HUES48 (cell line): ENCODE results near the gene S1PR1.

Experiments
- H3K27ac ChIP-seq: one replicate; pipeline ENCODE4 v1.7.0; 2013; ENCODE audit warnings: low read depth, low read length, inconsistent platforms
- H3K27me3 ChIP-seq: 2 replicates; pipeline ENCODE4 v1.6.1; 2013; ENCODE audit warnings: mild to moderate bottlenecking, low read length; ENCODE audit not compliant: control insufficient read depth, insufficient read depth
- H3K36me3 ChIP-seq: 2 replicates; pipeline ENCODE4 v1.6.1; 2013; ENCODE audit warnings: low read length; ENCODE audit not compliant: control insufficient read depth, insufficient read depth
- H3K4me1 ChIP-seq: 2 replicates; pipeline ENCODE4 v1.6.1; 2013; ENCODE audit warnings: mild to moderate bottlenecking, low read length; ENCODE audit not compliant: control insufficient read depth, insufficient read depth
- H3K4me3 ChIP-seq: 2 replicates; pipeline ENCODE4 v1.5.1; 2013; ENCODE audit warnings: mild to moderate bottlenecking, low read depth, low read length
- H3K9ac ChIP-seq: 2 replicates; pipeline ENCODE4 v1.6.1; 2013; ENCODE audit warnings: mild to moderate bottlenecking, low read depth, low read length, moderate library complexity
- H3K9me3 ChIP-seq: 2 replicates; pipeline ENCODE4 v1.6.1; 2013; ENCODE audit warnings: low read length; ENCODE audit not compliant: control insufficient read depth, insufficient read depth

S1PR1 gene

DNA sequence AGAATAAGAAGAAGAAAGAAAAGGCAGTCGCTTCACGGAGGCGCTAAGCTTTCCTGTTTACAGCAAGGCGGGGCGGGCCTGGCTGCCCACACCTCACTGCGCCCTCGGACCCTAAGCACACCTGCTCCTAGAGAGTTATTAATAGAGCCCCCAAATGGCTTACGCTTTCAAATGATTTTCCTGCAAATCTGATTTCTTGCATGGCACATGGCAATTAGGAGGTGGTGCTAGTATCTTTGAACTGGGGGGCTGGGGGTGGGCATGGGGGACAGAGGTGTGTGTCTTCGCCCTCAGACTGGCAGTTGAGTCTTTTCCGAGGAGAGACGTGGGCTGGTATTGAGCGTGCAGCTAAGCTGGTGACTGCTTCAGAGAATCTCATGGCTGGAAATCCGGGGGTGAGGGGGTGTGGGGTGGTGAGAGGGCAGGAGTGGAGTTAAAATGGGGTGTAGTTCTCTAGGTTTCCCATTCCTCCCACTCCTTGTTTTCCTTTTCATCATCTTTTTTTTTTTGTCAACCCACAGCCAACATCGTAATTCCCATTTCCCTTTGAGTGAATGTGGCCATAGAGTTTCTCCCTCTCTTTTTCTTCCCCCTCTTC, 1.3 kb downstream of the S1PR1 start:
- H3K4me1 ChIP-seq: peaks cover 17% of the 10 kb centered on the region
- no peak overlapping the region for H3K27ac ChIP-seq
- peaks cover 44% of the 10 kb centered on the region for H3K27me3 ChIP-seq
- H3K4me3 ChIP-seq: peak overlapping the region; percentile 45
- no peaks in the 10 kb centered on the region for H3K9me3 ChIP-seq
- no peaks in the 10 kb centered on the region for H3K36me3 ChIP-seq
- no peak overlapping the region for H3K9ac ChIP-seq

- no peak overlapping the region for H3K4me3 ChIP-seq
- H3K27ac ChIP-seq: no peak overlapping the region
- H3K9me3 ChIP-seq: no peaks in the 10 kb centered on the region
- H3K4me1 ChIP-seq: peaks cover 17% of the 10 kb centered on the region
- H3K9ac ChIP-seq: no peak overlapping the region
- peaks cover 44% of the 10 kb centered on the region for H3K27me3 ChIP-seq
- H3K36me3 ChIP-seq: no peaks in the 10 kb centered on the region
Measured at GRCh38 chr1:101238681-101239094, 1.9 kb downstream of the S1PR1 start.

DNA sequence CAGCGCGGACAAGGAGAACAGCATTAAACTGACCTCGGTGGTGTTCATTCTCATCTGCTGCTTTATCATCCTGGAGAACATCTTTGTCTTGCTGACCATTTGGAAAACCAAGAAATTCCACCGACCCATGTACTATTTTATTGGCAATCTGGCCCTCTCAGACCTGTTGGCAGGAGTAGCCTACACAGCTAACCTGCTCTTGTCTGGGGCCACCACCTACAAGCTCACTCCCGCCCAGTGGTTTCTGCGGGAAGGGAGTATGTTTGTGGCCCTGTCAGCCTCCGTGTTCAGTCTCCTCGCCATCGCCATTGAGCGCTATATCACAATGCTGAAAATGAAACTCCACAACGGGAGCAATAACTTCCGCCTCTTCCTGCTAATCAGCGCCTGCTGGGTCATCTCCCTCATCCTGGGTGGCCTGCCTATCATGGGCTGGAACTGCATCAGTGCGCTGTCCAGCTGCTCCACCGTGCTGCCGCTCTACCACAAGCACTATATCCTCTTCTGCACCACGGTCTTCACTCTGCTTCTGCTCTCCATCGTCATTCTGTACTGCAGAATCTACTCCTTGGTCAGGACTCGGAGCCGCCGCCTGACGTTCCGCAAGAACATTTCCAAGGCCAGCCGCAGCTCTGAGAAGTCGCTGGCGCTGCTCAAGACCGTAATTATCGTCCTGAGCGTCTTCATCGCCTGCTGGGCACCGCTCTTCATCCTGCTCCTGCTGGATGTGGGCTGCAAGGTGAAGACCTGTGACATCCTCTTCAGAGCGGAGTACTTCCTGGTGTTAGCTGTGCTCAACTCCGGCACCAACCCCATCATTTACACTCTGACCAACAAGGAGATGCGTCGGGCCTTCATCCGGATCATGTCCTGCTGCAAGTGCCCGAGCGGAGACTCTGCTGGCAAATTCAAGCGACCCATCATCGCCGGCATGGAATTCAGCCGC, 2.5 kb downstream of the S1PR1 start:
- Histone ChIP-seq H3K4me3 (no peak overlapping the region), H3K9me3 (no peaks in the 10 kb centered on the region), H3K27me3 (peaks cover 40% of the 10 kb centered on the region), H3K36me3 (no peaks in the 10 kb centered on the region), H3K4me1 (peaks cover 17% of the 10 kb centered on the region), H3K9ac (no peak overlapping the region), H3K27ac (no peak overlapping the region)

- H3K27me3 ChIP-seq: peaks cover 33% of the 10 kb centered on the region
- no peak overlapping the region for H3K4me3 ChIP-seq
- H3K27ac ChIP-seq: no peak overlapping the region
- H3K9me3 ChIP-seq: no peaks in the 10 kb centered on the region
- H3K4me1 ChIP-seq: peaks cover 16% of the 10 kb centered on the region
- H3K9ac ChIP-seq: no peak overlapping the region
- H3K36me3 ChIP-seq: no peaks in the 10 kb centered on the region
Measured at GRCh38 chr1:101240041-101240430, 3.2 kb downstream of the S1PR1 start.

DNA sequence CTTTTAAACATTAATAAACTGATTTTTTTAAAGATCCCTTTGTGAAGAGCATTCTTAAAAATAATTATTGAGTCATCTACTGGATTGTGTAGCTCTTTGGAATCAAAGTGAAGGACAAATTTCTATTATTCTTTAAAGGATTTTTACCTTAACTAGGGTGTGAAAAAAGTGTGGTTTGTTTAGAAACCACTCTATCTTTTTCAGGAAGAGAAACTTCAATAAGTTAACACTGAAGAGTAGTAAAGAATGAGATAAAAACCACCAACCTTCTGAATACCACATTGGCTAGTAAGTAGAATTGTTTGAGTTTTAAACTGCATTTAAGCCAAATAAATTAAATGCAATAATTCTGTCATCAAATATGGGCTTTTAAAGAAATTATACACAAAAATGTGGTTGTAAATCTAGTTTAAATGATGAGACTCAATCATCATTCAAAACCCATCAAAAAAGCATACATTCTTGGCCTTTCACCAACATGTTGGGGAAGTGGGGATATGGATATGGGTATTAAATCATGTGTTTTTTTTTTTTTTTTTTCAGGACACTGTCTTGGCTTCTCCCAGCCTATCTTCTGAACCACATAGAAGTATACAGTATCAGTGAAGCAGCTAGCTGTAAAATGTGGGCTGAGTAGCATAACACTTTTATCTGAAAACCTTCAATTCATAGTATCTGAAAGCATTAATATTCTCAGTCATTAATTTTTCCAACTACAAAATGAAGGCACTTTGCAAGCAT, 4.8 kb downstream of the S1PR1 start:
- Histone ChIP-seq H3K4me1 (peaks cover 10% of the 10 kb centered on the region), H3K9me3 (no peaks in the 10 kb centered on the region), H3K27ac (no peak overlapping the region), H3K4me3 (no peak overlapping the region), H3K9ac (no peak overlapping the region), H3K36me3 (no peaks in the 10 kb centered on the region), H3K27me3 (peaks cover 17% of the 10 kb centered on the region)

DNA sequence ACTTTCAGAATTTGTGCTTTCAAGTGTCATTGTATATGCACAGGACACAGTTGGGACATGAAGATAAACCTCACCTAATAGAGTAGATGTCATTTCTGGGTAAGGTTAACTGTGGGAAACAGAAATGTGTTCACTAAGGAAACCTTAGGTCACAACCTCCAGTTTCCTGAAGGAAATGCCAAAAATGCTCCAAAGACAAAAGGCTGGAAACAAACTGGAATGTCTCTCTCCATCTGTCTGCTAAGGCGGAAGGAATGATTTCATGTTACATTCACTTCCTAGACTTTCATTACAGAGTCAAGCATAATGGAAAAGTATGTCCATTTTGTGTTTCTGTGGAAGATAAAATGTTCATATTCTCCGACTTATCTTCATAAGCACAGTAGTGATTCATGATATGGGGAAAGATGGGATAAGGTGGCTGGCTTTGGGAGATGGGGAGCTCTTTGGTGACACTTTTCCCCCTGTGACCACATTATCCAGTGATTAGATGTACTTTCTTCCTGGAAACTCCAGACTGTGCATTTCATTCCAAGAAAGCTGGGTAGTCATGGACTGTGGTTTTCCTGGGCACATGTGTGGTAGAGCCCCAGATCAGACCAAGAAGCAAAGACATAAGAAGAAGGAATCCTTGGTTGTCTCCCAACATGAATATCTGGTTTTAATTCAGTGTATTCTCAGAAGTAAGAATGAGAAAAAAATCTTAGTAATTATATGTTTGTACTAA, 5.7 kb downstream of the S1PR1 start:
- H3K4me3 ChIP-seq: no peak overlapping the region
- peaks cover 9% of the 10 kb centered on the region for H3K27me3 ChIP-seq
- no peaks in the 10 kb centered on the region for H3K9me3 ChIP-seq
- peaks cover 7% of the 10 kb centered on the region for H3K4me1 ChIP-seq
- no peak overlapping the region for H3K27ac ChIP-seq
- no peaks in the 10 kb centered on the region for H3K36me3 ChIP-seq
- H3K9ac ChIP-seq: no peak overlapping the region

DNA sequence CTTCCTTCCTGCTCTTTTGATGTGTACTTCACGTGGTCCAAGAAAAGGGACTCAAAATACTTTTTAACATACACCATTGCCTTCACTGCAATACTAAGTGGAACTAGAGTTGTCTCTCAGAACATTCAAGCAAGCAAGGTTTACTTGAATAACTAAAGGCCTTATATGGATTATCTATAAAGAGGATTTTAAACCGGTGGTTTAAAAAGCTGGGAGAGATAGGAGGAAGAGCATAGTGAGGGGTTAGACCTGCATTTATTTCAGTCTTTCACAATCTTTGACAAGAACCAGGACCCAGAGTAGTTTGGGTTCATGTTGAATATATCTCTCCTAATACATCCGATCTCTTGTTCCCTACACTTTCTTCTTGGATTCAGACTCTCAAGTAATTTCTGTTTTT, 6.9 kb downstream of the S1PR1 start:
- H3K27me3 ChIP-seq: no peaks in the 10 kb centered on the region
- H3K4me1 ChIP-seq: no peaks in the 10 kb centered on the region
- H3K36me3 ChIP-seq: no peaks in the 10 kb centered on the region
- no peak overlapping the region for H3K9ac ChIP-seq
- H3K27ac ChIP-seq: no peak overlapping the region
- no peaks in the 10 kb centered on the region for H3K9me3 ChIP-seq
- H3K4me3 ChIP-seq: no peak overlapping the region

- no peaks in the 10 kb centered on the region for H3K9me3 ChIP-seq
- no peak overlapping the region for H3K27ac ChIP-seq
- no peak overlapping the region for H3K9ac ChIP-seq
- H3K4me1 ChIP-seq: no peaks in the 10 kb centered on the region
- no peaks in the 10 kb centered on the region for H3K36me3 ChIP-seq
- H3K27me3 ChIP-seq: no peaks in the 10 kb centered on the region
- no peak overlapping the region for H3K4me3 ChIP-seq
Measured at GRCh38 chr1:101244842-101245241, 8.0 kb downstream of the S1PR1 start.

- H3K4me1 ChIP-seq: no peaks in the 10 kb centered on the region
- H3K27me3 ChIP-seq: no peaks in the 10 kb centered on the region
- no peaks in the 10 kb centered on the region for H3K9me3 ChIP-seq
- no peak overlapping the region for H3K9ac ChIP-seq
- H3K27ac ChIP-seq: no peak overlapping the region
- no peaks in the 10 kb centered on the region for H3K36me3 ChIP-seq
- no peak overlapping the region for H3K4me3 ChIP-seq
Measured at GRCh38 chr1:101245246-101245927, 8.6 kb downstream of the S1PR1 start.
